ENCODE measurements around the gene ZNF526. TPM values are rescaled to one million over a fixed set of nuclear protein-coding genes. Genes with fewer than 3 reads are reported as not detected.
A peak's percentile ranks its signal among the peaks of the same experiment; 100 is the strongest.

Gene ZNF526
- total and polyA plus RNA-seq, 9 of the 15 experiments (the other 6 are each of a cell fraction or from before 2014, with no cell fraction given): 1.3 to 17.9 (median 6.2) TPM

- TF ChIP-seq PHF20 (IDR thresholded peaks at IDR 0.05; ENCODE audit: partially characterized antibody) (no peak), SPI1 (IDR thresholded peaks at IDR 0.05; ENCODE audit: borderline replicate concordance, low read depth, low read length) (no peak), NBN (IDR thresholded peaks at IDR 0.05; ENCODE audit: low read depth) (no peak; the same call in 1 of the 2 replicates), SNAPC5 (CRISPR knock-in tag; IDR thresholded peaks at IDR 0.05) (no peak), SMARCA5 (IDR thresholded peaks at IDR 0.05) (no peak), MAFG (tag; conservative IDR thresholded peaks at IDR 0.05) (no peak), ADNP (tag; IDR thresholded peaks at IDR 0.05) (no peak), RBM22 (IDR thresholded peaks at IDR 0.05; ENCODE audit: low read depth, low read length, poor library complexity, severe bottlenecking) (no peak), RBM39 (optimal IDR thresholded peaks at IDR 0.05; ENCODE audit: low read depth, low read length) (peak; percentile 24), PCBP1 (IDR thresholded peaks at IDR 0.05; ENCODE audit: low read depth, low read length, poor library complexity, severe bottlenecking) (no peak), ZNF282 (CRISPR knock-in tag; IDR thresholded peaks at IDR 0.05) (no peak), CHD7 (IDR thresholded peaks at IDR 0.05; ENCODE audit: low read depth, low read length) (no peak), PCBP2 (IDR thresholded peaks at IDR 0.05; ENCODE audit: low read depth, low read length, poor library complexity, severe bottlenecking) (no peak), MBD2 (IDR thresholded peaks at IDR 0.05; ENCODE audit: borderline replicate concordance, low read depth) (no peak), ZBTB7A (IDR thresholded peaks at IDR 0.05; ENCODE audit: borderline replicate concordance, control insufficient read depth, low read depth, low read length) (no peak; the same call in none of the 2 replicates), HDAC1 (IDR thresholded peaks at IDR 0.05) (peak in 1 of 2 experiments; percentile 41; a peak in 1 of 4 replicates), CREBBP (IDR thresholded peaks at IDR 0.05; ENCODE audit: low read depth, low read length) (no peak)
Observed at GRCh38 chr19:42252365-42253244, 32.5 kb downstream of the ZNF526 start (continued).

Data from K562 (cell line).